GM04504 (cell line): ENCODE measurements around the gene OR2S2.
A peak's percentile ranks its signal among the peaks of the same experiment; 100 is the strongest.

Experiments
- DNase-seq: peaks from one replicate; pipeline ENCODE4 v3.0.0-alpha.2; 2012; ENCODE audit warnings: low read depth

The OR2S2 gene

GRCh38 chr9:35909274-35909673, 48.7 kb downstream of the OR2S2 start, which contains the start of gene SPAAR:
Gene SPAAR, plus strand, starts transcription at chr9:35909490. Its CDS starts 974 bp downstream, at chr9:35910464.
- no peak for DNase-seq

- DNase-seq, result no peak
Measured at GRCh38 chr9:35908504-35909125, 49.3 kb downstream of the OR2S2 start.

- peak; percentile 69 for DNase-seq
Measured at GRCh38 chr9:35907711-35908503, 50.0 kb downstream of the OR2S2 start.
